ENCODE data around the gene ASMT.

DNA sequence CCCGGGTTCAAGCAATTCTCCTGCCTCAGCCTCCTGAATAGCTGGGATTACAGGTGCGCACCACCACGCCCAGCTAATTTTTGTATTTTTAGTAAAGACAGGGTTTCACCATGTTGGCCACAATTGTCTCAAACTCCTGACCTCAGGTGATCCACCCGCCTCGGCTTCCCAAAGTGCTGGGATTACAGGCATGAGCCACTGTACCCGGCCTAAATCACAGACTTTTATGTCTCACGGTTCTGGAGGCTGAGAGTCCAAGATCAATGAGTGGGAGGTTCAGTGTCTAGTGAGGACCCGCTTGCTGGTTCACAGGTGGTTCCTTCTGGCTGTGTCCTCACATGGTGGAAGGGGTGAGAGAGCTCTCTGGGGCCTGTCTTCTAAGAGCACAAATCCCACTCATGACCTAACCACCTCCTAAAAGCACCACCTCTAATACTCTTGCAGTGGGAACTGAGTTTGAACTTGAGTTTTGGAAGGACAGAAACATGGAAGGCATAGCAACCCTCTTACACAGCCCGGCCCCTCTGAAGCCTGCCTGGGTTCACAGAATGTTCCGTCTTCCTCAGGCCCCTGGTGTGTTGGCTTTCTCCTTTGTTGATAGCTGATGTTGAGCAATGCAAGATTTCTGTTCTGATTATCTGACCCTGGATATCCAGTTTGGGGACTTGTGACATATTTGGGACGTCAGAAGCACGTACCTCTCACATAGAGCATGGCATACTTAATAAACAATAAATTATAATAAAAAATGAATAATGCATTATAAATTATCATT, 25.3 kb upstream of the ASMT start:
- TF ChIP-seq POLR2A (IDR thresholded peaks at IDR 0.05) (no peak), EP300 (IDR thresholded peaks at IDR 0.05) (no peak)
- TF ChIP-seq, protein P1, sequence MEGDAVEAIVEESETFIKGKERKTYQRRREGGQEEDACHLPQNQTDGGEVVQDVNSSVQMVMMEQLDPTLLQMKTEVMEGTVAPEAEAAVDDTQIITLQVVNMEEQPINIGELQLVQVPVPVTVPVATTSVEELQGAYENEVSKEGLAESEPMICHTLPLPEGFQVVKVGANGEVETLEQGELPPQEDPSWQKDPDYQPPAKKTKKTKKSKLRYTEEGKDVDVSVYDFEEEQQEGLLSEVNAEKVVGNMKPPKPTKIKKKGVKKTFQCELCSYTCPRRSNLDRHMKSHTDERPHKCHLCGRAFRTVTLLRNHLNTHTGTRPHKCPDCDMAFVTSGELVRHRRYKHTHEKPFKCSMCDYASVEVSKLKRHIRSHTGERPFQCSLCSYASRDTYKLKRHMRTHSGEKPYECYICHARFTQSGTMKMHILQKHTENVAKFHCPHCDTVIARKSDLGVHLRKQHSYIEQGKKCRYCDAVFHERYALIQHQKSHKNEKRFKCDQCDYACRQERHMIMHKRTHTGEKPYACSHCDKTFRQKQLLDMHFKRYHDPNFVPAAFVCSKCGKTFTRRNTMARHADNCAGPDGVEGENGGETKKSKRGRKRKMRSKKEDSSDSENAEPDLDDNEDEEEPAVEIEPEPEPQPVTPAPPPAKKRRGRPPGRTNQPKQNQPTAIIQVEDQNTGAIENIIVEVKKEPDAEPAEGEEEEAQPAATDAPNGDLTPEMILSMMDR (IDR thresholded peaks at IDR 0.05), result no peak

Measured in sigmoid colon (tissue), 4 donors.